IPS-NIHi11 (cell line): ENCODE results near the gene SCAMP3.
A peak's percentile ranks its signal among the peaks of the same experiment; 100 is the strongest.
"Not testable (repeated sequence)": the region's sequence is repeated elsewhere in the genome, so short reads cannot be mapped to it uniquely, and the experiment has no call there.

Source experiments
- DNase-seq: peaks from one replicate; pipeline ENCODE4 v3.0.0; 2012; ENCODE audit warnings: mixed read lengths, low spot score

Gene SCAMP3

DNA sequence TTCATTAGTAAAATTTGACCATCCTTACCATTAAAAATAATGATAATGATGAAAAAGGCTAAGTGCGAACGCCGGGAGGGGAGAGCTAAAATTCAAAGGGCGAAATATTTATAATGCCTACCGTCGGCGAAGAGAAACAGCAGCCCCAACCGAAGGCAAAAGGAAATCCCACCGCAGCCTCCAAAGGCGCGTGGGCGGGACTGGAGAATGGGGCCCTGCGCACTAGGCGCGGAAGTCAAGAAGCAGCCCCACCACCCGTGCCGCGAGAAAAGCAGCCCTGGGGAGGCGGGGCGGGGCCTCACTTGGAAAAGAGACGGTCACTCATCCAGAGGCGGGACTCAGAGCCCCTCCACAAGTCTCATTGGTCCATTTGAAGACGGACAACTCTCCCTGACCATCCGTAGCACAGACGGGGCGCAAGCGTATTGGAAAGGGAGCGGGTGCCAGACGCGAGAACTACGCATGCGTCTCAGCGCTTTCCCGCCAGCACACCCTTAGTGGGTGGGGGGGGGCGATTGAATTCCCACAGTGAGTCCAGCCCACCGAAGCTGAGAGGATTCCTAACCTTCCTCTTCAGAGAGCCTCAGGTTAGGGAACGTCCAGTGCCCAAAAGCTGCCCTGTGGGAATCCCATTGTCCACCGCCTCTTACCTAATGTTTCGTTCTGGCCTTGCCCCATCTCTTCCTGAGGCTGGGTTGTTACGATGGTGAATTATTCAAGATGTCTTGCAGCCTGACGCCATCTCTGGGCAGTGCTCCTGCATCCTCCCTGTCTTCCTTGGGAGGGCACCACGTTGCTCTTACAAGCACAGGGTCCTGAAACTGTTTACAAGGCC, 34.7 kb downstream of the SCAMP3 start:
- DNase-seq, result peak; percentile 100

DNA sequence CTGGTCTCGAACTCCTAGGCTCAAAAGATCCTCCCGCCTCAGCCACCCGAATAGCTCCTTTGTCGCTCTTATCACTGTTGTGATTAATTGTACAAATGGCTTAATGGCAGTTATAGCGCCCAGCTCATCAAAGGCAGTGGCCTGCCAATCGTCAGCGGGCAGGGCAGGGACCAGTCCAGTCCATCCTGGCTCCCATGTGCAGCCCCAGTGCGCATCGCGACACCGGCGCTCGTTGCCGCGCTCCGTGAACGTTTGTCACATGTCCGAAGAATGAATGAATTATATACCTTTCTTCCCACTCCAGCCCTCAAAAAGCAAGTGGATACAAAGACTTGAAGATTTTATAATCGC, 35.3 kb downstream of the SCAMP3 start:
- peak; percentile 62 for DNase-seq

DNA sequence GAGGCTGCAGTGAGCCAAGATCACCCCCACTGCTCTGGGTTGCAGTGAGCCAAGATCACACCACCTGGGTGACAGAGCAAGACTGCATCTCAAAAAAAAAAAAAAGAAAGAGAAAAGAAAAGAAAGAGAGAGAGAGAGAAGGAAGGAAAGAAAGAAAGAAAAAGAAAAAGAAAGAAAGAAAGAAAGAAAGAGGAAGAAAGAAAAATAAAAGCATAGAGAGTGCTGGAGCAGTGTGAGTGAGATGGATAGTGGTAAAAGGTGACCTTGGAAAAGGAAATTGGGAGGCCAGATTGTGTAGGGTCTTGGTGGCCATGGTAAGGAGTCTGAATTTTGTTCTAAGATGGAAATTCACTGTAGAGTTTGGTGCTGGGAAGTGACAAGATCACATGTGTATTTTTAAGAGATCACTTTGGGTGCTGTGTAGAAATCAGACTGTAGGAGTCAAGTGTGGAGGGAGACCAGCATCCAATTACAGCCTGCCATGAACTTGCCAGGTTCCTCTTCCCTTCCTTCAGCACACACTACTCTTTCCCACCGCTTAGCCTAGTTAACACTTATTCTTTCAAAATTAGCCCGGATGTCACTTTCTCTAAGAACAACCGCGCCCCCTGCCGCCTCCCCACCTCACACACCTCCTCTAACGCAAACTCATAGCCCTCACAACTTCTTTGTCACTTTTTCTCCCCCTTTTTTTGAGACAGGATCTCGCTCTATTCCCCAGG, 35.8 kb downstream of the SCAMP3 start:
- peak; percentile 68 for DNase-seq

DNA sequence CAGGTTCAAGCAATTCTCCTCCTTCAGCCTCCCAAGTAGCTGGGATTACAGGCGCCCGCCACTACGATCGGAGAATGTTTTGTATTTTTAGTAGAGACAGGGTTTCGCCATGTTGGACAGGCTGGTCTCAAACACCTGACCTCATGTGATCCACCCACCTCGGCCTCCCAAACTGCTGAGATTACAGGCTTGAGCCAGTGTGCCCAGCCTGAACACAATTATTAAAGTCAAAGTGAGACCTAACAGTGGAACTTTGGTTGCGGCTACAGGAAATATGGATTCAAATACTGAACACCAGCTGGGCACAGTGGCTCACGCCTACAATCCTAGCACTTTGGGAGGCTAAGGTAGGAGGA, 36.8 kb downstream of the SCAMP3 start:
- DNase-seq, result not testable (repeated sequence)

DNA sequence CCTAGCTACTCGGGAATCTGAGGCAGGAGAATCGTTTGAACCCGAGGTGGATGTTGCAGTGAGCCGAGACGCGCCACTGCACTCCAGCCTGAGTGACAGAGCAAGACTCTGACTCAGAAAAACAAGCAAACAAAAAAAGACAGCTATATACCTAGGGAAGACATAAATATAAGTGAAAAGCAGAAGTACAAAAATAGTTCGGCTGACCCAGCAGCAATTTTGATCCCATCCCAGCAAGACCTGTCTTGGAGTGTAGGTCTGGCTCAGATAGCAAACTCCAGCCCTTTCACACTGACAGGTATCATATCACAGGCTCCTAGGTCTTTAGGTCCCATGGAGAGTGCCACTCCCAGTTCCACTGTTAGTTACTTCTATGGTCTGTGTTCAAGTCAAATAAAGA, 39.1 kb downstream of the SCAMP3 start:
- no peak for DNase-seq

DNA sequence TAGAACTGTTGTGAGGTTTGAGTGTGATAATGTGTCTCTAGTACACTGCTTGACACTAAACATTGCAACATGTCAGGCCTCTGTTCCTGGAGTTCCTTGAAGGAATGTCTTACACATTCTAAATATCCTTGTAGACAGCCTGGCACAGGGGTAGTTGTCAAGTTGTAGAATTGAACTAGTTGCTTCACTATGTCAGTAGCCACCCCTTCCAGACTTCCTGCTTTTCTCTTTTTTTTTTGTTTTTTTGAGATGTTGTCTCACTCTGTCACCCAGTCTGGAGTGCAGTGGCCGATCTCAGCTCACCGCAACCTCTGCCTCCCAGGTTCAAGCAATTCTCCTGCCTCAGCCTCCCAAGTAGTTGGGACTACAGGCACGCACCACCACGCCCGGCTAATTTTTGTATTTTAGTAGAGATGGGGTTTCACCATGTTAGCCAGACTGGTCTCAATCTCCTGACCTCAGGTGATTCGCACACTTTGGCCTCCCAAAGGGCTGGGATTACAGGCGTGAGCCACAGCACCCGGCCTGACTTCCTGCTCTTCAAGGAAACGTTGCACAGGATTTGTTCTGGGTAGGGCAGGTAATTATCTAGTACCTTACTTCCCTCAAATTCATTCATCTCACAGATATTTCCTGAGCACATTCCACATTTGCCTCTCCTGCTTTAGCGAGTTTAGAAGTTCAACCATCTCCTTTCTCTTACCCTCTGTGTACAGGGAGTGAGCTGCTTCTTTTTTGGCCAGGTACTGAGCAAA, 41.8 kb downstream of the SCAMP3 start:
- DNase-seq, result not testable (repeated sequence)

DNA sequence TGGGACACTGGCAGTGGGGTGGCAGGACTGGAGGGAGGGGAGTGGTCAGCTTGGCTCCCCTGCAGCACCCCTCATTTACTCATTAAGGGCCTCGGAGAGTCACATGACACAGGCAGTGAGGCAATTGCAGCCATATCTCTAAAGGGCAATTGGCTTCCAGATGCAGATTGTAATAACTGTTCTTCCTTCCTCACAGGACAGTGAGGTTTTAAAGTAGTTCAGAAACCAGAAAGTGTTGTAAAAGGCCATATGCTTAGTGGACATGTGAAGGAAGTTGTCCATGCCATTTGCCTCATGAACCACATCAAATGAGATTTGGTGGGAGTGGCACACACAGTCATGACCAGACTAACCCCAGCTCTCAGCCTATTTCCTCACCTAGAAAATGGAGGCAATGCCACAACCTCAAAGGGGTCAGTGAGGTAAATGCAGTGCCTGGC, 42.5 kb downstream of the SCAMP3 start:
- peak; percentile 51 for DNase-seq

DNA sequence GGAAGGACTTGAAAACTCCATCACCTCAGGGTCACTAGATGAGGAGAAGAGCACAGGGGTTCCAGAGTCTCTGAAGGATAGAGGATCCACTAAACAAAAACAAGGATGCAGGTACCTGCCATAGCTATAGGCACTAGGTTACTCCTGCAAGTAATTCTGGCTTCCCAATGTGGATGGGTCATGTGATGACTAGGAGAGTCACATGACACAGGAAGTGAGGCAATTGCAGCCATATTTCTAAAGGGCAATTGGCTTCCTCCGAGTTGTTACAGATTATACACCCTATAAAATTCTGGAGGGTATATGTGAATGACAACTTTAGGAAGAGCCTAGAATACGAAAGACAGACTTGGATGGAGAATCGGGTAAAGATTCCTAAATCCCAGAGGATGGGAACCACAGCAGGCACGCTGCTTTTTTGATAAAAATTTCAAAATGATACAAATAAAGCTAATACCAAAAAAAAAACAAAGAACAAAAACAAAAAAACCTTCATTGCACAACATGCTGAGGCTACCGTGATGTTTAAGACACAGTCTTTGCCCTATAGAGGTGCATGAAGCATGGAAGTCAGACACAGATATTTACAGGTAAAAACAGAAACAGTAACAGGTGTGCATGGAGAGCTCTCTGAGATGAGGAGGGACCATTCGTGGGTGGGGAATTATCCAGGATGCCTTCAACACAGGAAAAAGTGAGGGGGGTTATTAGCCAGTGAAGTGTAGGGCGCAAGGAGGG, 43.1 kb downstream of the SCAMP3 start:
- DNase-seq, result peak; percentile 75

DNA sequence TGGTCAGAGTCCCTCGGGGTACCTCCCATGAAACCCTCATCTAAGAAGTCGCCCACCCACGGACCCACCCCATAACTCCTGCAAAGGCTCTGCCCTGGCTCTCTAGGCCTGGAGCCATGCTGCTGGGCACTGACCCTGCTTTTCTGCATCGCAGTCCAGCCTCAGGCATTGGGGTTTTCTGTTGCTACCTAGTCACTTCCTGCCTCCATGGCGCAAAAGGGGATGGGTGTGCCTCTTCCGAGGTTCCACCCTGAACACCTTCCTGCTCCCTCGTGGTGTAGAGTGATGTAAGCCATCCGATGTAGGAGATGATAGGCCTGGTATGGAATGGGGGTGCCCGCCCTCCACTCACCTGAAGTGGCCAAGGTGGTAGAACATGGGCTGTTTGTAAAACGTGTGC, 47.5 kb downstream of the SCAMP3 start:
- DNase-seq, result not testable (repeated sequence)

DNA sequence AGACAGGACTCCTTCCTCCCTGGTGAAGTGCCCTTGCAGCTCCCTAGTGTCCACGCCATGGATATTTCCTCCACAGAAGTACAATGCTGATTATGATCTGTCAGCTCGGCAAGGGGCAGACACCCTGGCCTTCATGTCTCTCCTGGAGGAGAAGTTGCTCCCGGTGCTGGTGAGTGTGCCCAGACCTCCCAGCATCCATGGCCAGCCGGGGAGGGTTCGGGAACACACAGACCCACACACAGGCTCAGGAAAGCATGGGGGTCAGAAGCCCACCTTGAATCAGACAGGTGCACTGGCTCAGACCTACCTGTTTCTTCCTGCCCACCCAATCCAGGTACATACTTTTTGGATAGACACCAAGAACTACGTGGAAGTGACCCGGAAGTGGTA, 50.1 kb downstream of the SCAMP3 start:
- not testable (repeated sequence) for DNase-seq

DNA sequence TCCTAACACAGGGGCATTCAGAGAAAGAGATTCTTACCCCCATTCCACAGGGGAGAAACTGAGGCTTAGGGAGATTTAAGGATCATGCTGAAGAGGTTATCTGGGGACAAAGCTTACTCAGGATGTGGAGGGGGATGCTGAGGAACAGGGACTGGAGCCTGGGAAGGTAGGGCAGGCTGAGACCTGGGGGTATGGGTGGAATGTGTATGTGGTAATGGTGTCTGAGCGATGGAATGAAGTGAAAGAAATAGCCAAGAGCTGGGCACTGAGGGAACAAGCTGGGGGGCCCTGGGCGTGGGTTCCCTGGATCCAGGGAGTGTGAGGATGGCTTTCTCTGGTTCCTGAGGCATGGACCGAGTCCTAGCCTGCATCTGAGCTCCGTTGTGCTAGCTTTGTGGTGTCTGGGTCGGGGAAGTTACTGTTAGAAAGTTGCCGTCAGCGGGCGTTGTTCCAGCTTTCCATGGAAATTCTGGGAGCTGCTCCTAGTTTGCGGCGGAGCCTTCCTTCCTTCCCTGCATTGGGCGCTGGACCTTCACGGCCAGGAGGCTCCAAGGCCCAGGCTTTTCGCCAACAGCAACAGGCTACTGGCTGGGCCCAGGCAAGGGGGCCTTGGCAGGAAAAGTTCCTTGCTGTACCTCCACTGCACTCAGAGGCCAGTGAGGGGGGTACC, 50.6 kb downstream of the SCAMP3 start:
- not testable (repeated sequence) for DNase-seq

DNA sequence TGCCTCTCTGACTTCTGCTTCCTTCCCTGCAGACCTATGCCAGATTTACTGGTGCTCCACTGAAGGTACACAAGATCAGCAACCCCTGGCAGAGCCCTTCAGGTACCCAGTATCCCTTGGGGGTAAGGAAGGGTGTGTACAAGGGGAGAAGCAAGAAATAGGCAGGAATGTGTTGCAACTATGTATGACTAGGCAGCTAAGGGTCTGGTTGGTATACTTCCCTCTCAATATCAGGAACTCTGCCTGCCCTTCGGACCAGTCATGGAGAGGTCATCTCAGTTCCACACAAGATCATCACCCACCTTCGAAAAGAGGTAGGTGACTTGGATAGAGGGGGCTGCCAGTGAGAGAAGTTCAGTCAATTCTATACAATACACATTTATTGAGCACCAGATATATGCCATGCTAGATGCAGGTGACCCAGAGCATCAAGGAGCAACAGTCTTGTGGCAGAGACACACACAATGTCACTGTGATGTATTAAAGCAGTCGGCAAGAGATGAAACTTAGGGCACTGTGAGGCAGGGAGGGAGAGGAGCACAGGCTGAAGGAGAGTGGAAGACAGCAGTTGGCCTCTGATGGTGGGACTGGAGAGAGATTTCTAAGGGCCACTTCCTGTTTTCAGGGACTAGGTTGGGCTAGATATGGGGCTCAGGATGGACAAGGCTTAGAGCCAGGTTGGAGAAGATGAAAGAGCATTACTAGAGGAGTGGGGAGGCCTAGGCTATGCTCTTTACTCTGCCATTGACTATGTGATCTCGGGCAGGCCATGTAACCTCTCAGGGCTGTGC, 51.7 kb downstream of the SCAMP3 start:
- no peak for DNase-seq

DNA sequence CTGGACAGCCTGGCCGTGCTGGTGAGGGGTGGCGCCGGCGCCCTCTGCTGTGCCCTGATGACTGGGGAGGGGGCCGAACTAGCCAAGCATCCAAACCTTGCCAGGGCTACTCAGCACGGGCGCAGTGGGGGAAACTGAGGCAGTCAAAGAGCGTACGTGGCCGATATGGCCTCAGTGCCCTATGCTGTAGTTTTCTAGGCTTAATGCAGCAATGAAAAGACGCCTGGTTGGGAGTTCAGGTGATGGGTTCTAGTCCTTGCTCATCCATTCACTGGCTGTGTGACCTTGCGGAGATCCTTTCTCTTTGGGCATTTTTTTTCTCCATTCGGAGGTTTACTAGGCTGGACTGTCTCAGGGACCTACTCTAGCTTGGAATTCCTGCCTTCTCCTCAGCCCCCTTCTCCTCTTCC, 52.8 kb downstream of the SCAMP3 start:
- no peak for DNase-seq

DNA sequence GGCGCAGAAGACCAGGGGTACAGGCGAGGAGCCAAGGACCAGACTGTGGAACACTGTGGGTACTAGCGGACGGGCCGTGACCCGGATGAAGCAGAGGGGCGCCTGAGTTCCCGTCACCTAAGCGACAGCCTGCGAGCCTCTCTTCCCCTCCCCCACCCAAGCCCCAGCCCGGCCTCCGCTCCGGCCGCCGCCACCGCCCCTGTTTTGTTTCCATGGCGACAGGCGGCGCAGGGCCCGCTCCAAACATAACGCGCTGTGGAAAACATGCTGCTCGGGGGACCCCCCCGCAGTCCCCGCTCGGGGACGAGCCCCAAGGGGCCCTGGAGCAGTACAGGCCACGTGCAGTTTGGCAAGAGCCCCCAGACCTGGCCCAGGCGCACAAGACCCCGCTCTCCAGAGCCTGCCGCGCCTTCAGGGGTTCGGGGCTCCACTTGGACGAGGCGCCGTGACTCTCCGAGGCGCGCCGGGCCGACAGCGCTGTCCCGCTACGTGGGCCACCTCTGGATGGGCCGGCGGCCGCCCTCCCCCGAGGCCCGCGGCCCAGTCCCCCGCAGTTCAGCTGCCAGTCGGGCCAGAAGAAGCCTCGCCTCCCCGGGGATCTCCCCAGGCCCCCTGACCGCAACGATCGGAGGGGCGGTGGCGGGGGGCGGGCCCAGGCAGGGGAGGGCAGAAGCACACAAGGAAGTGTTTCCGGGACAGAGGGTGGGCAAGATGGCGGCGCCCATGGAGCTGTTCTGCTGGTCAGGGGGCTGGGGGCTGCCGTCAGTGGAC, 53.4 kb downstream of the SCAMP3 start, which contains the start of gene MTX1:
MTX1 (plus strand) TSS at position 155 of the 771 bp plus-strand sequence; CDS start at position 265, 110 bp downstream.
- DNase-seq, result peak; percentile 88

DNA sequence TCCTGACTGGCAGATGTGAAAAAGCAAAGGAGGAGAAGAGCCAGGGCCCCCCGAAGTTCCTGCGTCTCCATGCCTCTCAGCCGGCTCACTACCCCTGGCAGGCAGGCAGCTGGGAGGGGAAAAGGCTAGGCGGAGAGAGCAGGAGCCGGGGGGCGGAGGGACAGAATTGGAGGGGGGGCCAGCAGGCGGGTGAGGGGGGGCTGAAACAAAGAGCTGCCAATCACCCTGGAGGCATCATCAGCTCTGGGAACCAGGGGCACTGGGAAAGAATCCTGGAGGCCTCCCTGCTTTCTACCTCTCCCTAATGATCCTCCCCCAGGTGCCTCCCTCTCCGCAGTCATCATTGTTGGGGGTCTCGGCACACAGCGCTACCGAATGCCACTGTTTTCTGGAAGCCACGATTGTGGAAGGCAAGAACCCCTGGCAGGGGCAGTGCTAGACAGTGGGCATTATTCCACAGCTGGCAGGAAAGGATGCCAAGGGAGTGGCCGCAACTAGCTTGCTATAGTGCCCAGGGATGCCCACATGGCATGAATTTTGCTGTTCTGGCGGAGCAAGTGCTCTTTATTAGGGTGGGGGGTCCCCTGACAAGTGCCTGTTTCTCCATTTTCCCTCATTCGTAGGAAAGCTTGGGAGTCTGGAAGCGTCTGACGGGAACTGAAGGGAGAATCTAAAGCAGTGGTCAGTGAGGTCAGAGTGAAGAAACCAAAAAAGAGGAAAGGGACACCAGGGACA, 54.2 kb downstream of the SCAMP3 start, which contains the start of gene THBS3:
THBS3 (minus strand) TSS at position 92 of the 735 bp plus-strand sequence; CDS start at position 71, 21 bp downstream.
- DNase-seq, result no peak

DNA sequence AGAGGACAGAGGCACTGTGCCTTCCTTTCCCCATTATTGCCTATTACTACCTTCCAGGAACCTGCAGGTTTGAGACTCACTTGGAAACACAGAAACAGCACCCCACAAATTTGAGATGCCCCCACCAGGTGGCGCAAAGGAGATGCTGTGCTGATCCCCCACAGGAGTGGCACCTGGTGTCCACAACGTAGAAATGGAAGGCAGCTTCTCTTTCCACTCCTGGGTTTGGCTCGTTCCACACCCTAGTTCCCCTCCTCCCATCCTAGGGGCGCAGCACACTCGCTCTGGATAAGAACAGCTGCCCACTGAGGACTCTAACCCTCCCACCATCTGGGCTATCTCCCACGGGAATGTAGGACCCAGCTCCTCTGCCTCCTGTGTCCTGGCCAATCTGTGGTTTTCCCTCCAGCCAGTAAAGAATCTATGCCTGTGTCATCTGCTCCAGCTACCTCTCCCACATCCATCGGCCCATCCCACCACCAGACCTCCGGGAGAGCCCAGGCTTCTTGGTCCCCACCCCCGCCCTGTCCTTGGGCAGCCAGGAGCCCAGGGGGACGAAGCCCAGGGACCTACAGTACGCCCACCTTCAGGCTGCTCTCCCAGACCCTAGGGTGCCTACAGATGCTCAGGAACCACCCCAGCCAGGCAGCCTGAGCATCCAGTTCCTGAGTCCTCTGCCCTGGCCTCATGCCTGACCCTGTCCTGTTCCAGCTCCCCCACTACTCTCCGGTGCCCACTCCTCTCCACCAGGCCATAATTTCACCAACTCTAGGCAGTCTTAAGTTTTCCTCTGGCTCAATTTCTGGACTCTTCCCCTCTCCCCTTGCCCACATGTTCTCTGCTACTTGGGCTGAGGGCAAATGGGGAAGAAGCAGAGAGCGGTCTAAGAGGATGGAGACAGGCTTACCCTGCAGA, 55.0 kb downstream of the SCAMP3 start:
- peak; percentile 68 for DNase-seq
